RWPE1 (cell line): Measurements from ENCODE around the gene MYO3A.

Source experiments
- CTCF ChIA-PET: fragments of 350-600 bp; sonication (Branson Sonifier 250); formaldehyde crosslinking; extraction: SDS; loops from one replicate; lab custom pipeline; 2021; lab: Yijun Ruan, JAX
- POLR2A ChIA-PET: fragments of 400-600 bp; formaldehyde crosslinking; extraction: SDS; loops from one replicate; lab custom pipeline; 2020; ENCODE audit warnings: antibody characterized with exemption; ENCODE audit not compliant: low non-redundant PET; lab: Yijun Ruan, JAX
- DNase-seq: peaks from one replicate; pipeline ENCODE4 v3.0.0; 2012; ENCODE audit warnings: low spot score
- H3K27ac ChIP-seq: fragments of 450-650 bp; 2 replicates; pipeline ENCODE4 v1.5.1; 2017
- CTCF ChIP-seq: fragments of 450-650 bp; conservative IDR thresholded peaks from 2 replicates; pipeline ENCODE4 v1.5.1; 2017; ENCODE audit warnings: low read depth, mild to moderate bottlenecking

Gene MYO3A, protein sequence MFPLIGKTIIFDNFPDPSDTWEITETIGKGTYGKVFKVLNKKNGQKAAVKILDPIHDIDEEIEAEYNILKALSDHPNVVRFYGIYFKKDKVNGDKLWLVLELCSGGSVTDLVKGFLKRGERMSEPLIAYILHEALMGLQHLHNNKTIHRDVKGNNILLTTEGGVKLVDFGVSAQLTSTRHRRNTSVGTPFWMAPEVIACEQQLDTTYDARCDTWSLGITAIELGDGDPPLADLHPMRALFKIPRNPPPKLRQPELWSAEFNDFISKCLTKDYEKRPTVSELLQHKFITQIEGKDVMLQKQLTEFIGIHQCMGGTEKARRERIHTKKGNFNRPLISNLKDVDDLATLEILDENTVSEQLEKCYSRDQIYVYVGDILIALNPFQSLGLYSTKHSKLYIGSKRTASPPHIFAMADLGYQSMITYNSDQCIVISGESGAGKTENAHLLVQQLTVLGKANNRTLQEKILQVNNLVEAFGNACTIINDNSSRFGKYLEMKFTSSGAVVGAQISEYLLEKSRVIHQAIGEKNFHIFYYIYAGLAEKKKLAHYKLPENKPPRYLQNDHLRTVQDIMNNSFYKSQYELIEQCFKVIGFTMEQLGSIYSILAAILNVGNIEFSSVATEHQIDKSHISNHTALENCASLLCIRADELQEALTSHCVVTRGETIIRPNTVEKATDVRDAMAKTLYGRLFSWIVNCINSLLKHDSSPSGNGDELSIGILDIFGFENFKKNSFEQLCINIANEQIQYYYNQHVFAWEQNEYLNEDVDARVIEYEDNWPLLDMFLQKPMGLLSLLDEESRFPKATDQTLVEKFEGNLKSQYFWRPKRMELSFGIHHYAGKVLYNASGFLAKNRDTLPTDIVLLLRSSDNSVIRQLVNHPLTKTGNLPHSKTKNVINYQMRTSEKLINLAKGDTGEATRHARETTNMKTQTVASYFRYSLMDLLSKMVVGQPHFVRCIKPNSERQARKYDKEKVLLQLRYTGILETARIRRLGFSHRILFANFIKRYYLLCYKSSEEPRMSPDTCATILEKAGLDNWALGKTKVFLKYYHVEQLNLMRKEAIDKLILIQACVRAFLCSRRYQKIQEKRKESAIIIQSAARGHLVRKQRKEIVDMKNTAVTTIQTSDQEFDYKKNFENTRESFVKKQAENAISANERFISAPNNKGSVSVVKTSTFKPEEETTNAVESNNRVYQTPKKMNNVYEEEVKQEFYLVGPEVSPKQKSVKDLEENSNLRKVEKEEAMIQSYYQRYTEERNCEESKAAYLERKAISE (N-terminal part only)

DNA sequence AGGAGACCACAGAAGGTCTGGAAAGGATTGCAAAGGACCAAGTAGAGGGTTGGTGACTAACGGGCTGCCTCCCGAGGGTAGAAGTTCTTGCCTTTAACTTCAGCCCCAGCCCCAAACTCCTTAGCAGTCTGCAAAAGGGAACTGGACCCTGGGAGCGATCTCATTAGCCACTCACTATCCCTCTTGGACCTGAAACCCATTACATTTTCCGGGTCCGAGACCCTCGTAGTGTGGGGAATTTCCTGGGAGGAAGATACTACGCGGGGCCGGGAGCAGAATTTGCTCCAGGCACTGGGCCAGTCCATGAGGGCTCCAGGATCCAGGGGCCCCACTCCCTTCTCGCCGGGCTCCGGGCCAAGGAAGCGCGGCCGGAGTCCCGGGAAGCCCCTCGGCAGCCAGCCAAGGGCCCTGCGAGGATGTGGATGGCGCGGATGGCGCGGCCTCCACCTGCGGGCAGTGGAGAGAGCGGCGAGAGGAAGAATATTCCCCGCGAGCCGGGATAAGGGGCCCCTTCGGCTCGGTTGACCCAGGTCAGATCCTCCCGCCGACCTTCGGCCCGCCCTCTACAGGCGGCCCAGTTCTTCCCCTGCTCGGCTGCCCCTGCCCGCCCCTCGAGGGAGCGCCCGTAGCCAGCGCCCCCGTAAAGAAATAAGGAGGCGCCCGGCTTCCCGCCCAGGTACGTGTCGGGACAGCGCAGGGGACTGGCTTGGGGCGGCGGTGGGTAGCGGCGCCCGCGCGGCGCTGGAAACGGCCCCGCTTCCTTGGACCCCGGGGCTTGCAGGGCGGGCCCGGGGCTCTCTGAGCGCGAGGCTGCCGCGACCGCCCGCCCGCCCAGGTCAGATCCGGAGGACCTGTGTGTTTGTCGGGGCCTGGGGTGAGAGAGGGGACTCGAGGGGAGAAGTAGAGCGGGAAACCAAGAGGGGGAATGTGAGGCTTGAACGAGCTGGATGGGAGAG lies at the start of gene MYO3A:
MYO3A (plus strand) TSS at position 577 of the 956 bp plus-strand sequence. CDS start 17,882 bp downstream, outside the sequence.
- no peak within 1 kb of the TSS for H3K27ac ChIP-seq
- ChIA-PET POLR2A (no interaction called here), CTCF (interaction anchor here (0.6 kb wide), 1 partner anchor 95 kb away, joined by 4 read pairs; no protein-coding TSS in a partner anchor)
- DNase-seq, result no peak
- no peak for TF ChIP-seq CTCF

GRCh38 chr10:25888627-25889026 lies 45.4 kb upstream of the MYO3A start:
- no peak overlapping the region for H3K27ac ChIP-seq
- no peak for TF ChIP-seq CTCF
- POLR2A ChIA-PET, result no interaction called here
- no peak for DNase-seq
- CTCF ChIA-PET, result no interaction called here

GRCh38 chr10:25890995-25891394 lies 43.0 kb upstream of the MYO3A start:
- ChIA-PET CTCF (no interaction called here), POLR2A (no interaction called here)
- no peak for TF ChIP-seq CTCF
- no peak for DNase-seq
- no peak overlapping the region for H3K27ac ChIP-seq

- DNase-seq, result no peak
- ChIA-PET POLR2A (no interaction called here), CTCF (no interaction called here)
- no peak for TF ChIP-seq CTCF
- no peak overlapping the region for H3K27ac ChIP-seq
Observed at GRCh38 chr10:25895856-25896255, 38.2 kb upstream of the MYO3A start.

DNA sequence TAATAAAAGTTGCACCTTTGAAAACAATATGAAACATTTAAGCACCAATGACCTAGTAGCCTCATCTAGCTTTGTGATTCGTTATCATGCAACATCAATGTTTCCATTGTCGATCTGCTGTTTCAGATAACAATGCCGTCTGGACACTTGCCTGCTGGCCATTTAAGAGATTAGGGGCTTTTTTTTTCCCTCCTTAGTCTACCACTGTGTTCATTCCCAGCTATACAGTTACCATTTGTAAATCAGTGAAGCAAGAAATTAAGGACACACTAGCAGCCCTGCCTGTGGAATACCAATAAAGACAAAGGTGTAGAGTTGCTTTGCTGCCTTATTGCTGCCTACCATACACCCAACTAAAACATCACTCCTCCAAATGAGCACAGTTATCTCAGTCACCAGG lies 37.6 kb upstream of the MYO3A start:
- TF ChIP-seq CTCF, result no peak
- ChIA-PET POLR2A (no interaction called here), CTCF (no interaction called here)
- H3K27ac ChIP-seq, result no peak overlapping the region
- no peak for DNase-seq
